Brain microvascular endothelial cell (primary cell): Measurements from ENCODE around the gene ZFP64.

Experiments used
- DNase-seq: peaks from one replicate; pipeline ENCODE4 v3.0.0-alpha.2; 2020
- H3K27ac ChIP-seq: fragments of 250-450 bp; sonication (Bioruptor Pico); 2 replicates; pipeline ENCODE4 v1.5.1; 2020; ENCODE audit warnings: mild to moderate bottlenecking, moderate library complexity
- H3K27me3 ChIP-seq: fragments of 250-450 bp; sonication (Bioruptor Pico); replicated peaks from 2 replicates; pipeline ENCODE4 v1.5.1; 2020; ENCODE audit warnings: mild to moderate bottlenecking
- H3K36me3 ChIP-seq: fragments of 250-450 bp; sonication (Bioruptor Pico); replicated peaks from 2 replicates; pipeline ENCODE4 v1.5.1; 2020; ENCODE audit warnings: mild to moderate bottlenecking
- H3K4me3 ChIP-seq: 2 replicates; pipeline ENCODE4 v1.5.1; 2011; ENCODE audit warnings: low read depth, mild to moderate bottlenecking, control low read depth, low read length, moderate library complexity
- in situ Hi-C: cut with HindIII; loops from 2 replicates; pipeline ENCODE4 v1.10.0; 2017; ENCODE audit warnings: low sequenced_read_pairs, low pct_ligation_motif_present
- TF ChIP-seq, protein P1 (sequence below): IDR thresholded peaks from 2 replicates; pipeline ENCODE4 v1.5.1; 2011; ENCODE audit warnings: low read depth, mild to moderate bottlenecking, moderate library complexity, low read length, control low read depth, inconsistent platforms; ENCODE audit errors: missing control alignments

Gene ZFP64

DNA sequence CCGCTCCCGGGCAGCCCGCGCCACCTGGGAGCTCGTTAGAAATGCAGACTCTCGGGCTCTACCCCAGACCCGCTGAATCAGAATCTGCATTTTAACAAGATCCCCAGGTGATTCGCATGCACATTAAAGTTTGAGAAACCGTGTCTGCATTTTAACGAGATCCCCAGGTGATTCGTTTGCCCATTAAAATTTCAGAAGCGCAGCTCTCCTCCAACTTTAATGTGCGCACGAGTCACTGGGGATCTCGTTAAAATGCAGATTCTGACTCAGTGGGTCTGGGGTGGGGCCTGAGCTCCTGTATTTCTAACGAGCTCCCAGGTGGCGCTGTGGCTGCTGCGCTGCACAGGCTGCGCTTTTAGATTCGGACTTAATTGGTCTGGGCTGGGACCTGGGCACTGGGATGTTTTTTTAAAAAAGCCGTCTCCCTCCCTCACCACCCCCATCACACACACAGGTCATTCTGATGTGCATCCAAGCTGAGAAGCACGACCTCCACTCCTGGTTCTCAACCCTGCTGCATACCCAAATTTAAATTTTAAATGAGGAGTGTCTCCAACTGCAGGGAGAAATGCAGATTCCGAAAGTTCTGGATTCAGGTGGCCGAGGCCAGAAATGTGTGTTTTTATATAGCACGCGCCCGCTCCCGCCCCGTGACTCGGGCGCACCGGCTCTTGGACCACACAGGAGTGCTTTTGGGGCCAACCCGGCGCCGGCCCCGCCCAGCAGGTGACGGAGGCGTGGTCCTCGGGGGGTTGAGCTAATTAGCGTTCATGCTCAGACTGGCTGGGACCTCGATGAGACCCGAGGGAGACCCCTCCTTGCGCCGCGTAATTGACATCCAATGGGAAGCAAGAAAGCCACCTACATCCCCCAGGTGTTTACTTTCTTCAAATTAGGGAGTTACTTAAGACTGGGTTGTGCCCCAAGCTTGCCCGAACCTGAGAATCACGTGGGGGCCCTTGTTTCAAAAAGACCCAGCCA, 85.8 kb downstream of the ZFP64 start:
- TF ChIP-seq, protein P1, sequence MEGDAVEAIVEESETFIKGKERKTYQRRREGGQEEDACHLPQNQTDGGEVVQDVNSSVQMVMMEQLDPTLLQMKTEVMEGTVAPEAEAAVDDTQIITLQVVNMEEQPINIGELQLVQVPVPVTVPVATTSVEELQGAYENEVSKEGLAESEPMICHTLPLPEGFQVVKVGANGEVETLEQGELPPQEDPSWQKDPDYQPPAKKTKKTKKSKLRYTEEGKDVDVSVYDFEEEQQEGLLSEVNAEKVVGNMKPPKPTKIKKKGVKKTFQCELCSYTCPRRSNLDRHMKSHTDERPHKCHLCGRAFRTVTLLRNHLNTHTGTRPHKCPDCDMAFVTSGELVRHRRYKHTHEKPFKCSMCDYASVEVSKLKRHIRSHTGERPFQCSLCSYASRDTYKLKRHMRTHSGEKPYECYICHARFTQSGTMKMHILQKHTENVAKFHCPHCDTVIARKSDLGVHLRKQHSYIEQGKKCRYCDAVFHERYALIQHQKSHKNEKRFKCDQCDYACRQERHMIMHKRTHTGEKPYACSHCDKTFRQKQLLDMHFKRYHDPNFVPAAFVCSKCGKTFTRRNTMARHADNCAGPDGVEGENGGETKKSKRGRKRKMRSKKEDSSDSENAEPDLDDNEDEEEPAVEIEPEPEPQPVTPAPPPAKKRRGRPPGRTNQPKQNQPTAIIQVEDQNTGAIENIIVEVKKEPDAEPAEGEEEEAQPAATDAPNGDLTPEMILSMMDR: peak; percentile 59
- Histone ChIP-seq H3K27ac (no peak overlapping the region), H3K4me3 (peak overlapping the region; percentile 82), H3K27me3 (no peaks in the 10 kb centered on the region), H3K36me3 (no peaks in the 10 kb centered on the region)
- peak; percentile 14 for DNase-seq
- in situ Hi-C loops: no loop called here

DNA sequence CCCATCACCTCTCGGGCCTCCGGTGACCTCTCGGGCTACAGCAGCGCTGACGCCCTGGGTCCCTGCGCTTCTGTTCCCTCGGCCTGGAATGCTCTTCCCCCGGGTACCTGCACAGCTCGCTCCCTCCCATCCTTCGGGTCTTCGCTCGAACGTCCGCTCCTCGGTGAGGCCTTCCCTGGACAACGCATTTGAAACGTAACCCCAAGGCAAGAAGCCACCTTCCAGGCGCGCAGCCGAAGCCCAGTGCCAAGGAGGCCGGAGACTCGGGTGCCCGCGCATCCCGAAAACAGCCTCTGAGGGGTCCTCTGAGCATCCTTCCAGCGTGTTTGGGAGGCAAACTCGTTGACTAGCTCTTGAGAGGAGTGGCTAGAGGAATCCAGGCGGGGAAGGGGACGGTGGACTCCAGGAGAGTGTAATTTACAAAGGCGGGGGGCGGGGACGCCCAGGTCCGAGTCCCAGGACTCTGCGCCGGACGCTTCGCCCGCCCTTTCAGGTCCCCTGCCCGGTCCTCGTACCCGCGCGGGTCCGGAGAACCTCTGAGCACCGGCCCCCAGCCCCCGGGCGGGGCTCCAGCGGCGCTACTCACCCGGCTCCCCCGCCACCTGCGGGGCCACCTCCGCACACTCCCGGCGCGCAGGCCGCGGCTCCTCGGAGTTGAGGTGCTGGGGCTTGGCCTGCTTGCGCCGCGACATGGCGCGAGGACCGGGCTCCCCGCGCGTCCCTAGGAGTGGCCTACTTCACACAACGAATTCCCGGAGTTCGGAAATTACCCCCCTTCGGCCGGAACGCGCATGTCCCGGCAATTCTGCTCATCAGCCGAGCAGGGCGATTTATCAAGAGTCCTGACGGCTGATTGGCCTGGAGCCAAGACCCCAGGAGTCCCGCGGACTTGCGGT, 86.8 kb downstream of the ZFP64 start:
- in situ Hi-C loops: no loop called here
- peak overlapping the region; percentile 82 for H3K4me3 ChIP-seq
- peak overlapping the region; percentile 16 for H3K27ac ChIP-seq
- peak; percentile 40 for DNase-seq
- H3K27me3 ChIP-seq: no peaks in the 10 kb centered on the region
- TF ChIP-seq, protein P1: no peak
- no peaks in the 10 kb centered on the region for H3K36me3 ChIP-seq

DNA sequence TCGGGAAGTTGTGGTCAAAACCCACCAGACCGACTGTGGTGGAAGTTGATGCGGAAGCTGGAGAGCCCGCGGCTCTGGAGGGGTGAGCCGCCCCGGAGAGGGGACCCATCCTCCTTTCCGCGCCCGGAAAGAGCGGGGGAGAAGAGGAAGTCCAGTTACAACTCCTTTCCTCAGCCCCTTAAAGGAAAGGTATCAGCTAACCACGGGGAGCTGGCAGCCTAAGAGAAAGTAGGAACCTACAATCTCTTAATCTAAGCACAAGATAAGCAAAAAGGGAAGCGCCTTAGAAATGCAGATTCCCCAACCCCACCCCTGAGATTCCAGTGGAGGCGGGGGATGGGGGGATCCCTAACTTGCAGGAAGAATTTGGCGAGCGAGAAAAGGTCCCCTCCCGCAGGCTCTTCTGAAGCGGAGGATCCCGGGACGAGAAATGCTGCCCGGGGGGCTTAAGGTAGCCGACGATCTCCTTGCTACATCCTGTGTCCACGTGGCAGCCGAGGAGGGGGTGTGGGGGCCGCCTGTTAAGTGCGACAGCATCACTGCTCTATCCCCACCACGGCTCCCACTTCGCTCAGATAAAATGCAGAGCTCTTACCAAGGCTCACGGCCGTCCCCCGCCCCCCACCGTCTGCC, 87.5 kb downstream of the ZFP64 start:
- TF ChIP-seq, protein P1: no peak
- Histone ChIP-seq H3K27ac (peak overlapping the region; percentile 16), H3K36me3 (no peaks in the 10 kb centered on the region), H3K27me3 (no peaks in the 10 kb centered on the region), H3K4me3 (peak overlapping the region; percentile 82)
- in situ Hi-C loops: no loop called here
- peak; percentile 9 for DNase-seq

DNA sequence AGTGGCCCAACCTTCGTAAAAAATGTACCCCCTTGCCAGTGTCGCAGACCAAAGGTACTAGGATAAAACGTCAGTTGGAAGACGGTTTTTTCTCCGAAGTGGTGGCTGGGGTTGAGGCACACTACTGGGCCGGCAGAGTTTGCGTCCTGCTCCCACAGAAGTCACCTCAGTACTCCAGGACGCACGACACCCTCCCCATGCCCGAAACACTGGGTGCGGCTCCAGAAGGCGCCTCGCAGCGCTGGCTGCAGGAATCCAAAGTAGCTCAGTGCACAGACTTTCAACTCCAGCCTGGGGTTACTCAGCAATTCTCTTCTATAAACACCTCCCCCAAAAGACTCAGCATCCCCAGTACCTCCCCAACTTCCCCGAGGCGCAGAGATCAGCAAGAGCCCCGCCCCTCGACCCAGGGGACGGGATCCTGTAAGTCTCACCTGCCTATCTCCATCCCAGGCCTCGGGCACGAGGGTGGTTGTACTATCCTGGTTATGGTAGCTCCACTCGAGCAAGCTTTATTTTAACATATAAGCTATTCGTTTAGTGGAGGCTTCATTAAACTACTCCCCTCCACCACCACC, 88.2 kb downstream of the ZFP64 start:
- peak overlapping the region; percentile 82 for H3K4me3 ChIP-seq
- in situ Hi-C loops: no loop called here
- H3K27ac ChIP-seq: peak overlapping the region; percentile 16
- no peaks in the 10 kb centered on the region for H3K27me3 ChIP-seq
- DNase-seq: peak; percentile 26
- TF ChIP-seq, protein P1: no peak
- H3K36me3 ChIP-seq: peaks cover under 1% of the 10 kb centered on the region

DNA sequence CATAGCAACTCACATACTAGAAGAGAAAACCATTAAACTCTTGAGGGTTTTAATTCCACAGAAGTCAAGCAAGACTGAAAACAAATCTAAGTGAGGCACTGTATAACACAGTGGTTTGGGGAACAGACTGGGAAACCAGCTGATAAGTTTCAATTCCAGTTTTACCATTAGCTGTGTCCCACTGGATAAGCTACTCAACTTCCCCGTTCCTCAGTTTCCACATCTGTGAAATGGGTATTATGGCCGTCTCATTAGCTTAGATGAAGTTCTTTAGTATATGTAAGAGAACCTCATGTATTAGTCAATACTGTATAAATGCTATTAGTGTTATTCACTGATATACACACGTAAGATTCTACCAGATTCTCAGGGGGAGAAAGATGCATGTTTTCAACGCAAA, 89.0 kb downstream of the ZFP64 start:
- Histone ChIP-seq H3K4me3 (no peak overlapping the region), H3K27me3 (no peaks in the 10 kb centered on the region), H3K36me3 (peaks cover 7% of the 10 kb centered on the region), H3K27ac (no peak overlapping the region)
- TF ChIP-seq, protein P1: no peak
- no peak for DNase-seq
- in situ Hi-C loops: no loop called here
